C4-2B (cell line): Measurements from ENCODE around the gene KMT2E.

Experiments used
- ZFX ChIP-seq: fragments of 450-650 bp; IDR thresholded peaks from 2 replicates; pipeline ENCODE4 v1.6.1; 2017
- TF ChIP-seq, protein P1 (sequence below): fragments of 450-650 bp; conservative IDR thresholded peaks from 2 replicates; pipeline ENCODE4 v1.5.1; 2017; ENCODE audit warnings: mild to moderate bottlenecking

DNA sequence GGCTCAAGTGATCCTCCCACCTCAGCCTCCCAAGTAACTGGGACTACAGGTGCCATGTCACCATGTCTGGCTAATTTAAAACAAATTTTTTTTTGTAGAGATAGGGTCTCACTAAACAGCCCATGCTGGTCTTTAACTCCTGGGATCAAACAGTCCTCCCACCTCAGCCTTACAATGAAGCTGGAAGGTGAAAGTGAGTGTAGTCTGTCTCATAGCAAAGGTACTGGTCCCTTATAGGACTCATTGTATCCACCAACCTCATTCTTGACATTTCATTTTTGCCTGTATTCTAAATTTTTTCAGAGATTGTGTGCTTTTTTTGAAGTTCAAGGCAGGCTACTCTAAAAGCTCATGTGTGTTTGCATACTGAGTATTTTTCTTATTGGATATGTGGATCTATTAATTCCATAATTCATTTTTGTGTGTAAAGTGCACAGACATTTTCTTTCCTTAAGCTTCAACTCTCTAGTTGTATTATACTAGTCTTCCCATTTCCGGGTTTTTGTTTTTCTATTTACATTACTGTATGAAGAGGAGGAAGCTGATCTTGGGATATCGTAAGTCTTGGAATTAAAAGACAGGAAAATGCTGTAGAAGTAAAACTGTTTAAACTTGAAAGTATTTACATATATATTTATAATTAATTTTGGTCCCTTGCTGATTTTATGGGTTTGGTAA lies 13.3 kb downstream of the KMT2E start:
- TF ChIP-seq, protein P1, sequence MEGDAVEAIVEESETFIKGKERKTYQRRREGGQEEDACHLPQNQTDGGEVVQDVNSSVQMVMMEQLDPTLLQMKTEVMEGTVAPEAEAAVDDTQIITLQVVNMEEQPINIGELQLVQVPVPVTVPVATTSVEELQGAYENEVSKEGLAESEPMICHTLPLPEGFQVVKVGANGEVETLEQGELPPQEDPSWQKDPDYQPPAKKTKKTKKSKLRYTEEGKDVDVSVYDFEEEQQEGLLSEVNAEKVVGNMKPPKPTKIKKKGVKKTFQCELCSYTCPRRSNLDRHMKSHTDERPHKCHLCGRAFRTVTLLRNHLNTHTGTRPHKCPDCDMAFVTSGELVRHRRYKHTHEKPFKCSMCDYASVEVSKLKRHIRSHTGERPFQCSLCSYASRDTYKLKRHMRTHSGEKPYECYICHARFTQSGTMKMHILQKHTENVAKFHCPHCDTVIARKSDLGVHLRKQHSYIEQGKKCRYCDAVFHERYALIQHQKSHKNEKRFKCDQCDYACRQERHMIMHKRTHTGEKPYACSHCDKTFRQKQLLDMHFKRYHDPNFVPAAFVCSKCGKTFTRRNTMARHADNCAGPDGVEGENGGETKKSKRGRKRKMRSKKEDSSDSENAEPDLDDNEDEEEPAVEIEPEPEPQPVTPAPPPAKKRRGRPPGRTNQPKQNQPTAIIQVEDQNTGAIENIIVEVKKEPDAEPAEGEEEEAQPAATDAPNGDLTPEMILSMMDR = no peak
- TF ChIP-seq ZFX = no peak
